Progenitor cell of endocrine pancreas (in vitro differentiated cells): ENCODE results near the gene ALDH3B1. TPM values are rescaled to one million over a fixed set of nuclear protein-coding genes. Genes with fewer than 3 reads are reported as not detected.
A peak's percentile ranks its signal among the peaks of the same experiment; 100 is the strongest.

Source experiments
- DNase-seq: peaks from one replicate; pipeline ENCODE4 v3.0.0; 2021; ENCODE audit warnings: low spot score; ENCODE audit not compliant: unreplicated experiment
- H3K27ac Mint-ChIP-seq: 2 replicates; pipeline ENCODE4 v1.8.0; 2021; ENCODE audit warnings: mild to moderate bottlenecking, moderate library complexity, mixed read lengths
- H3K27me3 Mint-ChIP-seq: 2 replicates; pipeline ENCODE4 v1.8.0; 2021; ENCODE audit warnings: mixed read lengths
- H3K36me3 Mint-ChIP-seq: 2 replicates; pipeline ENCODE4 v1.8.0; 2022; ENCODE audit warnings: mixed read lengths; ENCODE audit not compliant: insufficient read depth
- H3K4me1 Mint-ChIP-seq: 2 replicates; pipeline ENCODE4 v1.8.0; 2021; ENCODE audit warnings: low read depth, mixed read lengths
- H3K4me3 Mint-ChIP-seq: 2 replicates; pipeline ENCODE4 v1.8.0; 2021; ENCODE audit warnings: low read depth, mild to moderate bottlenecking, moderate library complexity, mixed read lengths
- H3K9me3 Mint-ChIP-seq: 2 replicates; pipeline ENCODE4 v1.8.0; 2021; ENCODE audit warnings: low read depth, mixed read lengths
- CTCF ChIP-seq: fragments of 200-600 bp; sonication (generic); IDR thresholded peaks from one replicate; pipeline ENCODE4 v1.5.0; 2021; ENCODE audit warnings: antibody characterized with exemption, mild to moderate bottlenecking; ENCODE audit not compliant: unreplicated experiment
- total RNA-seq: library from RNA; stranded (reverse); gene quantifications from 2 replicates; pipeline ENCODE4 v1.2.1, GENCODE V29; 2021

Gene ALDH3B1
- total RNA-seq, 1 donor from 2014 or later: not detected

GRCh38 chr11:68026391-68027105, 16.4 kb downstream of the ALDH3B1 start:
- TF ChIP-seq CTCF: no peak
- no peaks in the 10 kb centered on the region for H3K9me3 Mint-ChIP-seq
- no peaks in the 10 kb centered on the region for H3K27me3 Mint-ChIP-seq
- H3K36me3 Mint-ChIP-seq: peaks cover 6% of the 10 kb centered on the region
- DNase-seq: no peak
- no peak overlapping the region for H3K27ac Mint-ChIP-seq
- H3K4me3 Mint-ChIP-seq: no peak overlapping the region
- H3K4me1 Mint-ChIP-seq: peaks cover 6% of the 10 kb centered on the region

GRCh38 chr11:68027667-68028066, 17.5 kb downstream of the ALDH3B1 start:
- H3K27me3 Mint-ChIP-seq: no peaks in the 10 kb centered on the region
- no peak overlapping the region for H3K4me3 Mint-ChIP-seq
- peaks cover 10% of the 10 kb centered on the region for H3K4me1 Mint-ChIP-seq
- H3K9me3 Mint-ChIP-seq: no peaks in the 10 kb centered on the region
- TF ChIP-seq CTCF: no peak
- no peak for DNase-seq
- no peak overlapping the region for H3K27ac Mint-ChIP-seq
- H3K36me3 Mint-ChIP-seq: peaks cover 6% of the 10 kb centered on the region

- Mint-ChIP-seq H3K27ac (peak overlapping the region; percentile 43), H3K4me3 (peak overlapping the region; percentile 93), H3K36me3 (peaks cover 6% of the 10 kb centered on the region), H3K27me3 (no peaks in the 10 kb centered on the region), H3K4me1 (peaks cover 10% of the 10 kb centered on the region), H3K9me3 (no peaks in the 10 kb centered on the region)
- TF ChIP-seq CTCF: no peak
- DNase-seq: no peak
These were observed 18.8 kb downstream of the ALDH3B1 start for GRCh38 chr11:68028802-68029545.

- DNase-seq: peak; percentile 88
- peaks cover 10% of the 10 kb centered on the region for H3K4me1 Mint-ChIP-seq
- no peak for TF ChIP-seq CTCF
- peaks cover 1% of the 10 kb centered on the region for H3K36me3 Mint-ChIP-seq
- peak within 1 kb of the TSS; percentile 93 for H3K4me3 Mint-ChIP-seq
- peak within 1 kb of the TSS; percentile 95 for H3K27ac Mint-ChIP-seq
- H3K27me3 Mint-ChIP-seq: no peaks in the 10 kb centered on the region
- no peaks in the 10 kb centered on the region for H3K9me3 Mint-ChIP-seq
These were observed 20.4 kb downstream of the ALDH3B1 start, which contains the start of gene NDUFS8 for GRCh38 chr11:68030318-68031143. NDUFS8 (plus strand) TSS chr11:68030681; CDS start chr11:68032152, 1,471 bp downstream.

- H3K27ac Mint-ChIP-seq: peak overlapping the region; percentile 95
- no peak for TF ChIP-seq CTCF
- no peaks in the 10 kb centered on the region for H3K9me3 Mint-ChIP-seq
- DNase-seq: no peak
- H3K4me3 Mint-ChIP-seq: peak overlapping the region; percentile 93
- peaks cover 10% of the 10 kb centered on the region for H3K4me1 Mint-ChIP-seq
- no peaks in the 10 kb centered on the region for H3K27me3 Mint-ChIP-seq
- no peaks in the 10 kb centered on the region for H3K36me3 Mint-ChIP-seq
These were observed 21.0 kb downstream of the ALDH3B1 start for GRCh38 chr11:68031144-68031464.
